ENCODE results near the gene MYRFL. TPM values are rescaled to one million over a fixed set of nuclear protein-coding genes. Genes with fewer than 3 reads are reported as not detected.

The MYRFL gene
- total RNA-seq, 1 donor from 2014 or later: 0.20 TPM

- FAIRE-seq (no peak), DNase-seq (ENCODE audit: low read depth) (no peak)
- Mint-ChIP-seq H3K4me3 (ENCODE audit: unreplicated experiment) (no peak overlapping the region), H3K9me3 (ENCODE audit: unreplicated experiment) (no peaks in the 10 kb centered on the region), H3K36me3 (ENCODE audit: low read depth, unreplicated experiment) (no peaks in the 10 kb centered on the region), H3K27ac (ENCODE audit: unreplicated experiment) (no peak overlapping the region), H3K27me3 (ENCODE audit: low read depth, unreplicated experiment) (no peaks in the 10 kb centered on the region), H3K4me1 (ENCODE audit: low read depth, unreplicated experiment) (no peaks in the 10 kb centered on the region)
- H3K9ac ChIP-seq (ENCODE audit: low read length): no peak overlapping the region
- no peaks in the 10 kb centered on the region for H4K20me1 ChIP-seq (ENCODE audit: insufficient read depth, low read length)
- no peaks in the 10 kb centered on the region for H3K79me2 ChIP-seq (ENCODE audit: insufficient read depth, low read length)
- H3K36me3 ChIP-seq (ENCODE audit: insufficient read depth, low read length): no peaks in the 10 kb centered on the region
- H3K9me3 ChIP-seq (ENCODE audit: insufficient read depth, low read depth, low read length): no peaks in the 10 kb centered on the region
- H3K4me1 ChIP-seq (ENCODE audit: insufficient read depth, low read length): no peaks in the 10 kb centered on the region
- H3K27ac ChIP-seq (ENCODE audit: low read depth, low read length): no peak overlapping the region
- H3K27me3 ChIP-seq (ENCODE audit: insufficient read depth, low read length): no peaks in the 10 kb centered on the region
- no peak for TF ChIP-seq EZH2 (IDR thresholded peaks at IDR 0.05; ENCODE audit: insufficient read depth, low read length)
- no peak for TF ChIP-seq CTCF (IDR thresholded peaks at IDR 0.05; ENCODE audit: insufficient read depth, low read depth, low read length)
- H2AFZ ChIP-seq (ENCODE audit: low read depth, low read length): no peak overlapping the region
- no peak overlapping the region for H3K4me3 ChIP-seq (ENCODE audit: insufficient read depth, low read depth, low read length)
- H3K4me2 ChIP-seq (ENCODE audit: low read length): no peak overlapping the region
These were observed 9.5 kb downstream of the MYRFL start for GRCh38 chr12:69834576-69834975.

GRCh38 chr12:69835081-69835480 is 10.1 kb downstream of the MYRFL start:
- Mint-ChIP-seq H3K4me3 (ENCODE audit: unreplicated experiment) (no peak overlapping the region), H3K27ac (ENCODE audit: unreplicated experiment) (no peak overlapping the region), H3K36me3 (ENCODE audit: low read depth, unreplicated experiment) (no peaks in the 10 kb centered on the region), H3K9me3 (ENCODE audit: unreplicated experiment) (no peaks in the 10 kb centered on the region), H3K27me3 (ENCODE audit: low read depth, unreplicated experiment) (no peaks in the 10 kb centered on the region), H3K4me1 (ENCODE audit: low read depth, unreplicated experiment) (no peaks in the 10 kb centered on the region)
- H3K4me1 ChIP-seq (ENCODE audit: insufficient read depth, low read length): no peaks in the 10 kb centered on the region
- H3K4me3 ChIP-seq (ENCODE audit: insufficient read depth, low read depth, low read length): no peak overlapping the region
- no peaks in the 10 kb centered on the region for H3K9me3 ChIP-seq (ENCODE audit: insufficient read depth, low read depth, low read length)
- H3K9ac ChIP-seq (ENCODE audit: low read length): no peak overlapping the region
- no peak for FAIRE-seq
- no peaks in the 10 kb centered on the region for H3K79me2 ChIP-seq (ENCODE audit: insufficient read depth, low read length)
- no peaks in the 10 kb centered on the region for H3K36me3 ChIP-seq (ENCODE audit: insufficient read depth, low read length)
- no peak overlapping the region for H3K27ac ChIP-seq (ENCODE audit: low read depth, low read length)
- H3K27me3 ChIP-seq (ENCODE audit: insufficient read depth, low read length): no peaks in the 10 kb centered on the region
- no peak overlapping the region for H3K4me2 ChIP-seq (ENCODE audit: low read length)
- no peaks in the 10 kb centered on the region for H4K20me1 ChIP-seq (ENCODE audit: insufficient read depth, low read length)
- no peak overlapping the region for H2AFZ ChIP-seq (ENCODE audit: low read depth, low read length)
- no peak for DNase-seq (ENCODE audit: low read depth)
- TF ChIP-seq EZH2 (IDR thresholded peaks at IDR 0.05; ENCODE audit: insufficient read depth, low read length) (no peak), CTCF (IDR thresholded peaks at IDR 0.05; ENCODE audit: insufficient read depth, low read depth, low read length) (no peak)

- Histone ChIP-seq H3K36me3 (ENCODE audit: insufficient read depth, low read length) (no peaks in the 10 kb centered on the region), H3K79me2 (ENCODE audit: insufficient read depth, low read length) (no peaks in the 10 kb centered on the region), H3K27ac (ENCODE audit: low read depth, low read length) (no peak overlapping the region), H3K9ac (ENCODE audit: low read length) (no peak overlapping the region), H3K9me3 (ENCODE audit: insufficient read depth, low read depth, low read length) (no peaks in the 10 kb centered on the region), H3K27me3 (ENCODE audit: insufficient read depth, low read length) (no peaks in the 10 kb centered on the region), H3K4me3 (ENCODE audit: insufficient read depth, low read depth, low read length) (no peak overlapping the region), H2AFZ (ENCODE audit: low read depth, low read length) (no peak overlapping the region), H4K20me1 (ENCODE audit: insufficient read depth, low read length) (no peaks in the 10 kb centered on the region), H3K4me1 (ENCODE audit: insufficient read depth, low read length) (no peaks in the 10 kb centered on the region), H3K4me2 (ENCODE audit: low read length) (no peak overlapping the region)
- H3K27ac Mint-ChIP-seq (ENCODE audit: unreplicated experiment): no peak overlapping the region
- no peak overlapping the region for H3K4me3 Mint-ChIP-seq (ENCODE audit: unreplicated experiment)
- FAIRE-seq (no peak), DNase-seq (ENCODE audit: low read depth) (no peak)
- H3K9me3 Mint-ChIP-seq (ENCODE audit: unreplicated experiment): no peaks in the 10 kb centered on the region
- no peaks in the 10 kb centered on the region for H3K4me1 Mint-ChIP-seq (ENCODE audit: low read depth, unreplicated experiment)
- H3K36me3 Mint-ChIP-seq (ENCODE audit: low read depth, unreplicated experiment): no peaks in the 10 kb centered on the region
- H3K27me3 Mint-ChIP-seq (ENCODE audit: low read depth, unreplicated experiment): no peaks in the 10 kb centered on the region
- TF ChIP-seq EZH2 (IDR thresholded peaks at IDR 0.05; ENCODE audit: insufficient read depth, low read length): no peak
- TF ChIP-seq CTCF (IDR thresholded peaks at IDR 0.05; ENCODE audit: insufficient read depth, low read depth, low read length): no peak
These were observed 11.0 kb downstream of the MYRFL start for GRCh38 chr12:69836015-69836414.

Data from astrocyte (in vitro differentiated cells and primary cell).